Spleen (tissue), 11 donors: ENCODE results near the gene KIAA0825. TPM values are rescaled to one million over a fixed set of nuclear protein-coding genes. Genes with fewer than 3 reads are reported as not detected.
A peak's percentile ranks its signal among the peaks of the same experiment; 100 is the strongest.

Experiments used
- DNase-seq: peaks from one replicate; pipeline ENCODE4 v3.0.0-alpha.2; 2020
- H3K27ac ChIP-seq, 8 donors: fragments of 200-600 bp; sonication (generic) in 7 of 8; 1 replicate in 4 of 8; 2 replicates in 4 of 8; pipeline versions ENCODE4 v1.5.0 to v1.8.0; 2016 to 2021; ENCODE audit warnings: inconsistent platforms in 4 of 8, mild to moderate bottlenecking in 4 of 8, moderate library complexity in 1 of 8
- H3K27me3 ChIP-seq, 7 donors: fragments of 200-600 bp; sonication (generic) in 6 of 7; replicated peaks in 1 of 7; 1 replicate in 4 of 7; 2 replicates in 3 of 7; pipeline versions ENCODE4 v1.5.0 to v1.8.0; 2016 to 2021; ENCODE audit warnings: inconsistent platforms in 3 of 7, mild to moderate bottlenecking in 1 of 7
- H3K36me3 ChIP-seq, 6 donors: fragments of 200-600 bp; sonication (generic) in 5 of 6; 1 replicate in 4 of 6; 2 replicates in 2 of 6; pipeline versions ENCODE4 v1.5.0 to v1.8.0; 2016 to 2021; ENCODE audit warnings: inconsistent platforms in 2 of 6
- H3K4me1 ChIP-seq, 6 donors: fragments of 200-600 bp; sonication (generic) in 5 of 6; 1 replicate in 3 of 6; 2 replicates in 3 of 6; pipeline versions ENCODE4 v1.5.0 to v1.8.0; 2016 to 2021; ENCODE audit warnings: inconsistent platforms in 3 of 6
- H3K4me3 ChIP-seq, 8 donors: fragments of 200-600 bp; sonication (generic) in 7 of 8; 1 replicate in 4 of 8; 2 replicates in 4 of 8; pipeline versions ENCODE4 v1.5.0 to v1.8.0; 2016 to 2021; ENCODE audit warnings: inconsistent platforms in 4 of 8, mild to moderate bottlenecking in 4 of 8, moderate library complexity in 2 of 8
- H3K9me3 ChIP-seq, 8 donors: fragments of 200-600 bp; sonication (generic) in 7 of 8; 1 replicate in 4 of 8; 2 replicates in 4 of 8; pipeline versions ENCODE4 v1.5.0 to v1.8.0; 2016 to 2021; ENCODE audit warnings: inconsistent platforms in 4 of 8
- POLR2A ChIP-seq, 3 donors: fragments of 450-650 bp; IDR thresholded peaks; one replicate each; pipeline ENCODE4 v1.5.1; 2017; ENCODE audit warnings: antibody characterized with exemption in 3 of 3, mild to moderate bottlenecking in 1 of 3
- POLR2AphosphoS5 ChIP-seq, 3 donors: sonication (generic); formaldehyde crosslinking; IDR thresholded peaks; one replicate each; pipeline ENCODE4 v1.5.1; 2017; ENCODE audit warnings: antibody characterized with exemption in 3 of 3
- WGBS, 5 donors: extraction: QIAGEN DNeasy Blood & Tissue Kit in 3 of 5; methylation state at CpG; one replicate each; pipeline versions ENCODE4 v1.1.5 to v1.1.7; 2013 to 2018; 5-methylcytosine and 5-hydroxymethylcytosine counted together
- intact Hi-C: fragments of 100-400 bp; cut with DNase I; formaldehyde crosslinking; loops from one replicate; pipeline ENCODE4 v1.15.0; 2023; ENCODE audit warnings: low total_unique reads
- polyA plus RNA-seq, 3 donors: library from polyadenylated mRNA; stranded (reverse); fragments of 200-250 nt; gene quantifications; one replicate each; pipeline ENCODE4 v1.2.1, GENCODE V29; 2013
- total RNA-seq, 7 donors: library from RNA; depleted of rRNA in 3 of 7; stranded (reverse); fragments of >200 nt in 3 of 7; fragmentation: NEBNext Ultra II Directional in 4 of 7; extraction: Animal tissue kit (Norgen Biotek cat#: 25700) in 4 of 7; gene quantifications; one replicate each; pipeline versions ENCODE4 v1.1.0 to v1.2.1, GENCODE V29; 2016 to 2021
- TF ChIP-seq, protein P1 (sequence below), 11 experiments: fragments of 200-600 bp in 7 of 11; fragments of 450-650 bp in 4 of 11; sonication (generic) in 4 of 11; IDR thresholded peaks in 8 of 11; conservative IDR thresholded peaks in 3 of 11; 1 replicate in 7 of 11; 2 replicates in 4 of 11; pipeline versions ENCODE4 v1.4.0 to v1.8.0; 2016 to 2021; ENCODE audit warnings: antibody characterized with exemption in 11 of 11, inconsistent platforms in 4 of 11, mild to moderate bottlenecking in 1 of 11
- donor health status: healthy with polysubstance abuse.
- donor health status: DM: no; HTN: no; CAD: no; lungs with moderate emphysema.
- donor health status: DM: no; HTN: no; CAD: no.
- donor health status: Bipolar disorder and iron deficiency.
- donor health status: healthy.
- donor health status: DM: no; HTN: no; CAD: no.
- donor health status: DM: yes; HTN: yes; CAD: no.

The KIAA0825 gene
- total and polyA plus RNA-seq, 10 donors = 0.20 to 13.5 (median 6.0) TPM

DNA sequence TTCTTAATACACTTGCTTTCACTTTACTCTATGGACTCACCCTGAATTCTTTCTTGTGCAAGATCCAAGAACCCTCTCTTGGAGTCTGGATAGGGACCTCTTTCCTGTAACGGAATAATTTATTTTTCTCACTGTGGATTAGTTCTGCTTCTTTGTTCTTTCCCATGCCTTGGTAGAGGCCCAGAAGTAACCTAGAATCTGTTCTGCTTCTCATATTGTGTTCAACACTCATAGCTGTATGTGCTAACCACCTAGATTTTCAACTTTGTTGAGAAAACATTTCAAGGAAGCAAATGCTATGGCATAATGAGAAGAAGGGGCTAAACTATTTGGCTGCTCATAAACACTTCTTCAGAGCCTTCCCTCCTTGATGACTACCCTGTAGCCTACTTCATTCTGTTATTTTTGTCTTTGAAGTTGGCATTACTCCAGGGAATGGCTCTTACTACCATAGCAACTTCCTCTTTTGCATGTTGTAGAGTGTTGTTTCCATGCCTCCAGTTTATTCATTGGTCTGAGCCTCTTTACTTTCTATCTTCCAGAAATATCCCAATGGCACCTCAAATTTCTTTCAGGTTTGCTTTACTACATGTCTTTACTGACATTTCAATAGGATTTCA, 74.3 kb downstream of the KIAA0825 start:
- no peak overlapping the region for H3K4me3 ChIP-seq
- no peak for TF ChIP-seq POLR2A (IDR thresholded peaks at IDR 0.05)
- TF ChIP-seq POLR2AphosphoS5 (IDR thresholded peaks at IDR 0.05) = no peak
- TF ChIP-seq, protein P1, sequence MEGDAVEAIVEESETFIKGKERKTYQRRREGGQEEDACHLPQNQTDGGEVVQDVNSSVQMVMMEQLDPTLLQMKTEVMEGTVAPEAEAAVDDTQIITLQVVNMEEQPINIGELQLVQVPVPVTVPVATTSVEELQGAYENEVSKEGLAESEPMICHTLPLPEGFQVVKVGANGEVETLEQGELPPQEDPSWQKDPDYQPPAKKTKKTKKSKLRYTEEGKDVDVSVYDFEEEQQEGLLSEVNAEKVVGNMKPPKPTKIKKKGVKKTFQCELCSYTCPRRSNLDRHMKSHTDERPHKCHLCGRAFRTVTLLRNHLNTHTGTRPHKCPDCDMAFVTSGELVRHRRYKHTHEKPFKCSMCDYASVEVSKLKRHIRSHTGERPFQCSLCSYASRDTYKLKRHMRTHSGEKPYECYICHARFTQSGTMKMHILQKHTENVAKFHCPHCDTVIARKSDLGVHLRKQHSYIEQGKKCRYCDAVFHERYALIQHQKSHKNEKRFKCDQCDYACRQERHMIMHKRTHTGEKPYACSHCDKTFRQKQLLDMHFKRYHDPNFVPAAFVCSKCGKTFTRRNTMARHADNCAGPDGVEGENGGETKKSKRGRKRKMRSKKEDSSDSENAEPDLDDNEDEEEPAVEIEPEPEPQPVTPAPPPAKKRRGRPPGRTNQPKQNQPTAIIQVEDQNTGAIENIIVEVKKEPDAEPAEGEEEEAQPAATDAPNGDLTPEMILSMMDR (IDR thresholded peaks at IDR 0.05 in 8 of 11, conservative IDR thresholded peaks at IDR 0.05 in 3 of 11) = no peak
- WGBS, 5 donors = 57 to 84% (median 71%) methylated on average over 1 of the region's 1 CpG
- peak overlapping the region in 3 of 8 donors; percentile 26 to 78 (median 45) for H3K27ac ChIP-seq
- H3K36me3 ChIP-seq = peaks cover 0 to 8% (median 0%) of the 10 kb centered on the region in 6 donors
- intact Hi-C loops = no loop called here
- DNase-seq = no peak
- H3K9me3 ChIP-seq = peaks cover 0 to 35% (median 28%) of the 10 kb centered on the region in 8 donors
- peaks cover 0 to 28% (median 5%) of the 10 kb centered on the region in 6 donors for H3K4me1 ChIP-seq
- H3K27me3 ChIP-seq = no peaks in the 10 kb centered on the region

DNA sequence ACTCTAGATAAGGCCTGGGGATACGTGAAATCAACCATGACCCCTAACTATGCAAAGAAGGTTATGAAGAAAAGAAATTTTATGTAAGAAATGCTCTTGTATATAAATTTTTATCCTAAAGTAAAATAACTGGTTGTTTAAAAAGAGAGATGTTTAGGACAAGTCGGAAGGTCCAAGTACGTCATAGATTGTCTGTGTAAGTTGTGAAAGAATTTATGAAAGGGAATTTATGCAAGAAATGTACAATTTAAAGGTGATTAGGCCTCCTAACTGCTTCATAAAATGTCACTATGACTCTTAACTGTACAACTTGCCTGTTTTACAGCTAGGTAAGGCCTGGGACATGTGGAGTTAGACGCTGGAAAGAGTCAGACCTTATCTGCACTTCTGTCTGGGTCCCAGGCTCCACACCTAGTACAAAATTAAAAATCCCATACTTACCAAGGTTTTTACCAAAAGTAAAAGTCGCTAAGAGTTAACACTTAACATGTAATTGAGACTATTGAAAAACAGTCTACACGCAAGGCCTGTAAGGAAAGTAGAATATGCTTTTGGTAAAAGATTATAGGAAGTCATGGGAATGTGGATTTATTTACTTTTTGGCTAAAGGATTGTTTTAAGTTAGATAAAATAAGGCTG, 77.4 kb downstream of the KIAA0825 start:
- Histone ChIP-seq H3K27ac (no peak overlapping the region), H3K36me3 (peaks cover 0 to 8% (median 0%) of the 10 kb centered on the region in 6 donors), H3K4me1 (peaks cover 0 to 24% (median 5%) of the 10 kb centered on the region in 6 donors), H3K9me3 (peaks cover 0 to 35% (median 28%) of the 10 kb centered on the region in 8 donors), H3K4me3 (no peak overlapping the region), H3K27me3 (no peaks in the 10 kb centered on the region)
- DNase-seq = no peak
- WGBS, 5 donors = 92 to 95% (median 93%) methylated on average over 6 of the region's 6 CpGs
- intact Hi-C loops = no loop called here
- TF ChIP-seq POLR2A (IDR thresholded peaks at IDR 0.05) (no peak), POLR2AphosphoS5 (IDR thresholded peaks at IDR 0.05) (no peak)
- TF ChIP-seq, protein P1 (IDR thresholded peaks at IDR 0.05 in 8 of 11, conservative IDR thresholded peaks at IDR 0.05 in 3 of 11) = no peak

DNA sequence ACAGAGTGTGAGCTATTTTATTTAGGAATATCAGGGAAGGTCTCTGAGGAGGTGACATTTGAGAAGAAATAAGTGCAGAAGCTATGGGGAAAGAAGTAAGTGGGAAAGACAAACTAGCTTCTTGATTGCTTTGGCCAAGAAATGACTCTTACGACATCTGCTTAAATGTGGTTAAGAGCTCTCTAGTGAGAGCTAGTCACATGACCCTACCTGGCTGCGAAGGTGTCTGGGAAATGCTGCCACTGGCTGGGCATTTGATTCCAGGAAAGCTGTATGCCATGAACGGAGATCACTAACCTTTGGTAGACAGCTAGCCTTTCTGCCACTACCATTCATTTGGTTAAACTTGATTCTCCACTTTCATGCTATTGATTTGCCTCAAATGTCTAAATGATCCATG, 80.1 kb downstream of the KIAA0825 start:
- DNase-seq = no peak
- 70 to 95% (median 89%) methylated on average over 3 of the region's 3 CpGs for WGBS, 5 donors
- Histone ChIP-seq H3K9me3 (peaks cover 0 to 35% (median 28%) of the 10 kb centered on the region in 8 donors), H3K27me3 (no peaks in the 10 kb centered on the region), H3K4me3 (no peak overlapping the region), H3K36me3 (peaks cover 0 to 8% (median 0%) of the 10 kb centered on the region in 6 donors), H3K4me1 (no peaks in the 10 kb centered on the region), H3K27ac (no peak overlapping the region)
- intact Hi-C loops = no loop called here
- TF ChIP-seq POLR2AphosphoS5 (IDR thresholded peaks at IDR 0.05) (no peak), POLR2A (IDR thresholded peaks at IDR 0.05) (no peak)
- TF ChIP-seq, protein P1 (IDR thresholded peaks at IDR 0.05 in 8 of 11, conservative IDR thresholded peaks at IDR 0.05 in 3 of 11) = no peak

- Histone ChIP-seq H3K4me1 (peaks cover 0 to 7% (median 0%) of the 10 kb centered on the region in 6 donors), H3K27me3 (no peaks in the 10 kb centered on the region), H3K36me3 (no peaks in the 10 kb centered on the region), H3K9me3 (no peaks in the 10 kb centered on the region), H3K4me3 (no peak overlapping the region), H3K27ac (no peak overlapping the region)
- TF ChIP-seq POLR2AphosphoS5 (IDR thresholded peaks at IDR 0.05) (no peak), POLR2A (IDR thresholded peaks at IDR 0.05) (no peak)
- TF ChIP-seq, protein P1 (IDR thresholded peaks at IDR 0.05 in 8 of 11, conservative IDR thresholded peaks at IDR 0.05 in 3 of 11) = no peak
- 89 to 98% (median 92%) methylated on average over 2 of the region's 2 CpGs for WGBS, 5 donors
- no peak for DNase-seq
- intact Hi-C loops = loop anchor here (10.0 kb wide), 1 partner anchor 168 kb away; no protein-coding TSS in a partner anchor
These were observed 91.7 kb downstream of the KIAA0825 start for GRCh38 chr5:94526706-94527105.
